ENCODE results near the gene CCDC121.
"Not testable (repeated sequence)": the region's sequence is repeated elsewhere in the genome, so short reads cannot be mapped to it uniquely, and the experiment has no call there.

GRCh38 chr2:27630257-27630656, 1.4 kb upstream of the CCDC121 start:
- not testable (repeated sequence) for TF ChIP-seq CTCF (IDR thresholded peaks at IDR 0.05; ENCODE audit: poor library complexity); EZH2 (IDR thresholded peaks at IDR 0.05; ENCODE audit: borderline replicate concordance); EZH2phosphoT487 (IDR thresholded peaks at IDR 0.05; ENCODE audit: low read depth, severe bottlenecking, unreplicated experiment)

Measured in hepatocyte (in vitro differentiated cells).